CD4-positive, alpha-beta T cell (primary cell): ENCODE measurements around the gene CFAP20DC. TPM values are rescaled to one million over a fixed set of nuclear protein-coding genes. Genes with fewer than 3 reads are reported as not detected.

Source experiments
- ATAC-seq: fragments of 200-7000 bp; cut with Tn5 transposase; one replicate; pipeline ENCODE4 v1.10.0; 2022; ENCODE audit warnings: mild to moderate bottlenecking; ENCODE audit not compliant: poor library complexity
- CTCF ChIA-PET: fragments of 350-600 bp; sonication (Branson Sonifier 250); formaldehyde crosslinking; loops from one replicate; lab custom pipeline; 2021; ENCODE audit warnings: antibody characterized with exemption, inconsistent platforms; lab: Charles Lee
- POLR2A ChIA-PET: fragments of 350-600 bp; sonication (Branson Sonifier 250); formaldehyde crosslinking; loops from one replicate; lab custom pipeline; 2021; ENCODE audit warnings: antibody characterized with exemption, inconsistent platforms; lab: Charles Lee
- DNase-seq, 14 experiments: peaks; one replicate each; pipeline ENCODE4 v3.0.0-alpha.2; 2013 to 2020; ENCODE audit warnings: mixed read lengths in 2 of 14
- H3K27ac ChIP-seq, 2 donors: one replicate each; pipeline versions ENCODE4 v1.5.1 to v1.7.0; 2013; ENCODE audit warnings: low read length in 2 of 2, low read depth in 1 of 2, mild to moderate bottlenecking in 1 of 2
- H3K27me3 ChIP-seq, 2 experiments: 1 replicate in 1 of 2; 2 replicates in 1 of 2; pipeline versions ENCODE4 v1.6.1 to v1.7.0; 2013; ENCODE audit warnings: low read length in 2 of 2, control low read depth in 1 of 2, mild to moderate bottlenecking in 1 of 2, moderate library complexity in 1 of 2; ENCODE audit not compliant: insufficient read depth in 2 of 2, control insufficient read depth in 1 of 2
- H3K36me3 ChIP-seq: one replicate; pipeline ENCODE4 v1.6.1; 2013; ENCODE audit warnings: low read length, control low read depth; ENCODE audit not compliant: insufficient read depth
- H3K4me1 ChIP-seq: one replicate; pipeline ENCODE4 v1.6.1; 2013; ENCODE audit warnings: low read length, control low read depth; ENCODE audit not compliant: insufficient read depth
- H3K4me3 ChIP-seq: one replicate; pipeline ENCODE4 v1.5.1; 2013; ENCODE audit warnings: mild to moderate bottlenecking, low read length, moderate library complexity
- H3K9me3 ChIP-seq, 2 experiments: 1 replicate in 1 of 2; 2 replicates in 1 of 2; pipeline versions ENCODE4 v1.6.1 to v1.7.0; 2013; ENCODE audit warnings: low read length in 2 of 2, mild to moderate bottlenecking in 2 of 2, control low read depth in 1 of 2, moderate library complexity in 1 of 2; ENCODE audit not compliant: control insufficient read depth in 1 of 2, insufficient read depth in 1 of 2
- H3K27ac Mint-ChIP-seq: one replicate; pipeline ENCODE4 v1.8.0; 2020; ENCODE audit warnings: mixed read lengths
- H3K27me3 Mint-ChIP-seq: one replicate; pipeline ENCODE4 v1.8.0; 2021; ENCODE audit warnings: mixed read lengths
- H3K36me3 Mint-ChIP-seq: one replicate; pipeline ENCODE4 v1.8.0; 2021; ENCODE audit warnings: low read depth, mixed read lengths
- H3K4me1 Mint-ChIP-seq: one replicate; pipeline ENCODE4 v1.8.0; 2021; ENCODE audit warnings: low read depth, mixed read lengths
- H3K4me3 Mint-ChIP-seq: one replicate; pipeline ENCODE4 v1.8.0; 2020; ENCODE audit warnings: mild to moderate bottlenecking, mixed read lengths
- H3K9me3 Mint-ChIP-seq: one replicate; pipeline ENCODE4 v1.8.0; 2020; ENCODE audit warnings: mixed read lengths
- intact Hi-C, 2 experiments: fragments of 100-400 bp; cut with DNase I in 1 of 2; cut with micrococcal nuclease in 1 of 2; formaldehyde crosslinking; loops; one replicate each; pipeline versions ENCODE4 v1.15.1 to v1.9.0; 2023 to 2025; cut with DNase I, micrococcal nuclease
- total RNA-seq, 174 experiments: library from RNA in 2 of 174; stranded (reverse) in 2 of 174; gene quantifications; one replicate each; pipeline ENCODE4 v1.2.3 and lab custom pipeline; 2021 to 2026
- TF ChIP-seq, protein P1 (sequence below): fragments of 200-600 bp; IDR thresholded peaks from one replicate; pipeline ENCODE4 v1.8.0; 2022; ENCODE audit warnings: antibody characterized with exemption, mild to moderate bottlenecking

The CFAP20DC gene
- total RNA-seq, 2 experiments from 2014 or later: 0.11 to 0.20 TPM

DNA sequence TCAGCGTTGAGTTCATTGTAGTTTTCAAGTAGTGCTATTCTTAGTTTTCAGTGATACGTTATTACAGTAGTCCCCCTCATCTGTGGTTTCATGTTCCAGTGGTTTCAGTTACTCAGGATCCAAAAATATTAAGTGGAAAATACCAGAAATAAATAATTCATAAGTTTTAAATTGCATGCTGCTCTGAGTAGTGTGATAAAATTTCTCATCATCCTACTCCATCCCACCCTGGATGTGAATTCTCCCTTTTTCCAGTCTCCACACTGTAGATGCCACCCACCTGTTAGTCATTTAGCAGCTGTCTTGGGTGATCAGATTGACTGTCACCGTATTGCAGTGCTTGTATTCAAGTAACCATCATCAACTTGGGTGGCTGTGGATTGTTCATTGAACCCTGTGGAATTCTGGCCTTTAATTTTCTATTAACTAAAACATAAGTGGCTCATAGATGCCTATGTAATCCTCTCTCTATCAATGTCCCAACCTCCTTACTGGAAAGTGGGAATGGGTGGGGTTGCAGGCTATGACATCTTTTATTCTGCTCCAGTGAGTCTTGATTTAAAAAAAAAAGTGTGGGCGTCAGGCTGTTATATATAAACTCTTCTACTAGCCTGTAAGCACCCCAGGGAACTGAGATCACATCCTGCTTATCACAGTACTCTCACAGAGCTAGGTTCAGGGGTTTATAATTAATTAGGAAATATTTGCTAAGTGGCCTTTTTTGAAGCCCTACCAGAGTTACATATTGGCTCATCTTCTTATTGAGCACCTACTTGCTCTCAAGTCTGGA lies 97.5 kb downstream of the CFAP20DC start:
- Histone ChIP-seq H3K4me1 (no peaks in the 10 kb centered on the region), H3K36me3 (no peaks in the 10 kb centered on the region), H3K27ac (no peak overlapping the region), H3K9me3 (no peaks in the 10 kb centered on the region), H3K27me3 (no peaks in the 10 kb centered on the region), H3K4me3 (no peak overlapping the region)
- H3K27me3 Mint-ChIP-seq: no peaks in the 10 kb centered on the region
- no peaks in the 10 kb centered on the region for H3K9me3 Mint-ChIP-seq
- ChIA-PET CTCF (no interaction called here), POLR2A (no interaction called here)
- DNase-seq (no peak), ATAC-seq (no peak)
- TF ChIP-seq, protein P1, sequence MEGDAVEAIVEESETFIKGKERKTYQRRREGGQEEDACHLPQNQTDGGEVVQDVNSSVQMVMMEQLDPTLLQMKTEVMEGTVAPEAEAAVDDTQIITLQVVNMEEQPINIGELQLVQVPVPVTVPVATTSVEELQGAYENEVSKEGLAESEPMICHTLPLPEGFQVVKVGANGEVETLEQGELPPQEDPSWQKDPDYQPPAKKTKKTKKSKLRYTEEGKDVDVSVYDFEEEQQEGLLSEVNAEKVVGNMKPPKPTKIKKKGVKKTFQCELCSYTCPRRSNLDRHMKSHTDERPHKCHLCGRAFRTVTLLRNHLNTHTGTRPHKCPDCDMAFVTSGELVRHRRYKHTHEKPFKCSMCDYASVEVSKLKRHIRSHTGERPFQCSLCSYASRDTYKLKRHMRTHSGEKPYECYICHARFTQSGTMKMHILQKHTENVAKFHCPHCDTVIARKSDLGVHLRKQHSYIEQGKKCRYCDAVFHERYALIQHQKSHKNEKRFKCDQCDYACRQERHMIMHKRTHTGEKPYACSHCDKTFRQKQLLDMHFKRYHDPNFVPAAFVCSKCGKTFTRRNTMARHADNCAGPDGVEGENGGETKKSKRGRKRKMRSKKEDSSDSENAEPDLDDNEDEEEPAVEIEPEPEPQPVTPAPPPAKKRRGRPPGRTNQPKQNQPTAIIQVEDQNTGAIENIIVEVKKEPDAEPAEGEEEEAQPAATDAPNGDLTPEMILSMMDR: no peak
- no peak overlapping the region for H3K27ac Mint-ChIP-seq
- intact Hi-C loops: no loop called here
- no peak overlapping the region for H3K4me3 Mint-ChIP-seq
- no peaks in the 10 kb centered on the region for H3K36me3 Mint-ChIP-seq
- H3K4me1 Mint-ChIP-seq: no peaks in the 10 kb centered on the region

DNA sequence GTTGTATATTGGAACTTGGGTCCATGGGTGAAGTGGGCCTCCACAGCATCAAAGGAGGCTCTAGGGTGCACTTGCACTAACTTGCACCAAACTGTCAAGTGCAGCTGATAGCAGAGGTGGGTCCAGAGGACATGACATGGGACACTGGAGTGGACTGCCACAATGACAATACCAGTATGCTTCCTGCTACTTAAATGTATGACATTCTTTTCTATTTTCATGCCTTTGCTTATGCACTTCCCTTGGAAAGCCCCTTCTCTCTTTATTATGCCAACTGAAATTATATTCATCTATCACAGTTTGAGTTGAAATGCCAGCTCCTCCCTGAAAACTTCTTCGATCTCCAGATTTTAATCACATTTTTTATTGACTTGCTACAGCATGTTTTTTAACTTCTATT lies 101.8 kb downstream of the CFAP20DC start:
- no peak overlapping the region for H3K27ac ChIP-seq
- ATAC-seq (no peak), DNase-seq (no peak)
- H3K4me3 ChIP-seq: no peak overlapping the region
- Mint-ChIP-seq H3K9me3 (no peaks in the 10 kb centered on the region), H3K27ac (no peak overlapping the region), H3K4me3 (no peak overlapping the region), H3K27me3 (no peaks in the 10 kb centered on the region), H3K36me3 (no peaks in the 10 kb centered on the region), H3K4me1 (no peaks in the 10 kb centered on the region)
- no peaks in the 10 kb centered on the region for H3K36me3 ChIP-seq
- ChIA-PET CTCF (no interaction called here), POLR2A (no interaction called here)
- intact Hi-C loops: no loop called here
- H3K27me3 ChIP-seq: no peaks in the 10 kb centered on the region
- H3K9me3 ChIP-seq: peaks cover 0 to 3% of the 10 kb centered on the region in 2 experiments
- TF ChIP-seq, protein P1: no peak
- H3K4me1 ChIP-seq: no peaks in the 10 kb centered on the region

DNA sequence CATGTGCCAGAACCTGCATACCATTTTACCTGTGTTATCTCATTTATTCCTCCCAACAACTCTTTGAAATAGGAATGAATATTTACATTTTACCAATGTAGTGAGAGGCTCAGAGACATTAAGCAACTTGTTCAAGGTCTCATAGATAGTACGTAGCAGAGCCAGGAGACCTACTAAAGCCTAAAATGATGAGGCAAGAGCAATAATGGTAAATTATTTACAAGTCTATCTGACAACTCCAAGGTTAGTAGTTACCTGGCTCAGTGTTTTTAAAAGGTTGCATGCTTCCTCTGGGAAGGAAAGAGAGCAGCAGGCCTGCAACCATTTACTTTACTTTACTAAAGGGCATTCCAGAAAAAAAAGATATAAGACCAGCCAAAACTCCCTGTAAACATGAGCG lies 103.0 kb downstream of the CFAP20DC start:
- H3K4me3 Mint-ChIP-seq: no peak overlapping the region
- H3K36me3 Mint-ChIP-seq: no peaks in the 10 kb centered on the region
- H3K27me3 Mint-ChIP-seq: no peaks in the 10 kb centered on the region
- no peak overlapping the region for H3K4me3 ChIP-seq
- H3K9me3 ChIP-seq: peaks cover 0 to 5% of the 10 kb centered on the region in 2 experiments
- no peak for DNase-seq
- ChIA-PET CTCF (no interaction called here), POLR2A (no interaction called here)
- H3K4me1 ChIP-seq: no peaks in the 10 kb centered on the region
- no peak overlapping the region for H3K27ac Mint-ChIP-seq
- H3K4me1 Mint-ChIP-seq: no peaks in the 10 kb centered on the region
- intact Hi-C loops: no loop called here
- H3K36me3 ChIP-seq: no peaks in the 10 kb centered on the region
- ATAC-seq: no peak
- no peaks in the 10 kb centered on the region for H3K27me3 ChIP-seq
- H3K27ac ChIP-seq: no peak overlapping the region
- TF ChIP-seq, protein P1: no peak
- H3K9me3 Mint-ChIP-seq: no peaks in the 10 kb centered on the region
